Suppressor macrophage treated with lipopolysaccharide for 4 hours (primary cell): ENCODE measurements around the gene MBOAT1.

Experiments
- DNase-seq: peaks from one replicate; pipeline ENCODE4 v3.0.0-alpha.2; 2020

MBOAT1 gene

GRCh38 chr6:20233007-20233730, 20.9 kb upstream of the MBOAT1 start:
- DNase-seq, result no peak

- no peak for DNase-seq
Observed at GRCh38 chr6:20232188-20232587, 19.9 kb upstream of the MBOAT1 start.

GRCh38 chr6:20230401-20231119, 18.3 kb upstream of the MBOAT1 start:
- DNase-seq, result no peak

- no peak for DNase-seq
Observed at GRCh38 chr6:20229881-20230280, 17.6 kb upstream of the MBOAT1 start.

GRCh38 chr6:20227350-20227749, 15.1 kb upstream of the MBOAT1 start:
- DNase-seq, result no peak

GRCh38 chr6:20223141-20223540, 10.9 kb upstream of the MBOAT1 start:
- DNase-seq, result peak; percentile 70

GRCh38 chr6:20221421-20221820, 9.2 kb upstream of the MBOAT1 start:
- no peak for DNase-seq

GRCh38 chr6:20220359-20220758, 8.1 kb upstream of the MBOAT1 start:
- DNase-seq, result no peak

GRCh38 chr6:20217891-20218290, 5.6 kb upstream of the MBOAT1 start:
- DNase-seq, result peak; percentile 24

- no peak for DNase-seq
Observed at GRCh38 chr6:20217324-20217855, 5.1 kb upstream of the MBOAT1 start.

GRCh38 chr6:20215310-20215709, 3.0 kb upstream of the MBOAT1 start:
- no peak for DNase-seq

GRCh38 chr6:20213271-20213798, 1.1 kb upstream of the MBOAT1 start:
- peak; percentile 15 for DNase-seq

- DNase-seq, result no peak
Observed at GRCh38 chr6:20211941-20212391, 303 bp downstream of the MBOAT1 start.

GRCh38 chr6:20211037-20211940, 980 bp downstream of the MBOAT1 start:
- DNase-seq, result peak; percentile 23

GRCh38 chr6:20210158-20210557, 2.1 kb downstream of the MBOAT1 start:
- no peak for DNase-seq

- peak; percentile 56 for DNase-seq
Observed at GRCh38 chr6:20208687-20209378, 3.4 kb downstream of the MBOAT1 start.

GRCh38 chr6:20207088-20207418, 5.2 kb downstream of the MBOAT1 start:
- DNase-seq, result peak; percentile 39

GRCh38 chr6:20205722-20206161, 6.5 kb downstream of the MBOAT1 start:
- DNase-seq, result peak; percentile 33

- no peak for DNase-seq
Observed at GRCh38 chr6:20204512-20204894, 7.8 kb downstream of the MBOAT1 start.

- DNase-seq, result no peak
Observed at GRCh38 chr6:20203561-20204511, 8.4 kb downstream of the MBOAT1 start.

GRCh38 chr6:20202699-20203302, 9.5 kb downstream of the MBOAT1 start:
- DNase-seq, result no peak
